Neutrophil (primary cell): ENCODE results near the gene TEN1.

ENCODE experiments used
- H3K27ac ChIP-seq: fragments of 200-600 bp; sonication (generic); 2 replicates; pipeline ENCODE4 v1.5.1; 2016; ENCODE audit warnings: mild to moderate bottlenecking, moderate library complexity
- H3K27me3 ChIP-seq: fragments of 200-600 bp; sonication (generic); 2 replicates; pipeline ENCODE4 v1.6.0; 2016; ENCODE audit warnings: mild to moderate bottlenecking
- H3K36me3 ChIP-seq: fragments of 200-600 bp; sonication (generic); 2 replicates; pipeline ENCODE4 v1.5.1; 2017
- H3K4me1 ChIP-seq, 2 experiments: fragments of 200-600 bp in 1 of 2; sonication (generic) in 1 of 2; 1 replicate in 1 of 2; 2 replicates in 1 of 2; pipeline versions ENCODE4 v1.5.1 to v1.6.1; 2013 to 2016; ENCODE audit warnings: low read depth in 1 of 2, low read length in 1 of 2, mild to moderate bottlenecking in 1 of 2, moderate library complexity in 1 of 2; ENCODE audit not compliant: control insufficient read depth in 1 of 2, insufficient read depth in 1 of 2
- H3K4me3 ChIP-seq, 2 experiments: fragments of 200-600 bp in 1 of 2; sonication (generic) in 1 of 2; 1 replicate in 1 of 2; 2 replicates in 1 of 2; pipeline ENCODE4 v1.5.1; 2013 to 2016; ENCODE audit warnings: low read depth in 1 of 2, low read length in 1 of 2, mild to moderate bottlenecking in 1 of 2, moderate library complexity in 1 of 2
- H3K9me3 ChIP-seq: fragments of 200-600 bp; sonication (generic); 2 replicates; pipeline ENCODE4 v1.5.1; 2016
- TF ChIP-seq, protein P1 (sequence below): fragments of 200-600 bp; sonication (generic); IDR thresholded peaks from 2 replicates; pipeline ENCODE4 v1.5.1; 2016; ENCODE audit warnings: antibody characterized with exemption

TEN1 gene

DNA sequence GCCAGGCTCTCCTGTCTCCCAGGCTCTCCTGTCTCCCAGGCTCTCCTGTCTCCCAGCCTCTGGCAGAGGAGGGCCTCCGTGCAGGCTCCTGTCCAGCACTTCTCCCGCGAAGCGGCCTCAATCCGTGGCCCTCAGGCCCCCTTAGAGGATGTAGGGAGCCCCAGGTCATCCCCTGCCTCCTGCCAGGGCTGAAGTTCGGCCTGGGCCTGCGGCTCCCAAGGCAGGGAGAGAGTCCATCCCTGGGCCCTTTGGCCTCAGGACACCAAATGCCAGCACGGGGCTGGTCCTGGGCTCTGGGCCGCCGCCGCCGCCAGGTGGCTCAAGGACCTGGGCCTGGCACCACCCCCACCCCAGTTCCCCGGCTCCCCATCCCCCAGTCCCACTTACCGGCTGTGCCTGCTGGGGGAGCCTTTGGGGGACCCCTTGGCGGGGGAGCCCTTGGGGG lies 47.7 kb downstream of the TEN1 start:
- TF ChIP-seq, protein P1, sequence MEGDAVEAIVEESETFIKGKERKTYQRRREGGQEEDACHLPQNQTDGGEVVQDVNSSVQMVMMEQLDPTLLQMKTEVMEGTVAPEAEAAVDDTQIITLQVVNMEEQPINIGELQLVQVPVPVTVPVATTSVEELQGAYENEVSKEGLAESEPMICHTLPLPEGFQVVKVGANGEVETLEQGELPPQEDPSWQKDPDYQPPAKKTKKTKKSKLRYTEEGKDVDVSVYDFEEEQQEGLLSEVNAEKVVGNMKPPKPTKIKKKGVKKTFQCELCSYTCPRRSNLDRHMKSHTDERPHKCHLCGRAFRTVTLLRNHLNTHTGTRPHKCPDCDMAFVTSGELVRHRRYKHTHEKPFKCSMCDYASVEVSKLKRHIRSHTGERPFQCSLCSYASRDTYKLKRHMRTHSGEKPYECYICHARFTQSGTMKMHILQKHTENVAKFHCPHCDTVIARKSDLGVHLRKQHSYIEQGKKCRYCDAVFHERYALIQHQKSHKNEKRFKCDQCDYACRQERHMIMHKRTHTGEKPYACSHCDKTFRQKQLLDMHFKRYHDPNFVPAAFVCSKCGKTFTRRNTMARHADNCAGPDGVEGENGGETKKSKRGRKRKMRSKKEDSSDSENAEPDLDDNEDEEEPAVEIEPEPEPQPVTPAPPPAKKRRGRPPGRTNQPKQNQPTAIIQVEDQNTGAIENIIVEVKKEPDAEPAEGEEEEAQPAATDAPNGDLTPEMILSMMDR = no peak
- no peak overlapping the region for H3K27ac ChIP-seq
- H3K9me3 ChIP-seq = no peaks in the 10 kb centered on the region
- peaks cover 41% of the 10 kb centered on the region for H3K27me3 ChIP-seq
- no peaks in the 10 kb centered on the region for H3K4me1 ChIP-seq
- H3K36me3 ChIP-seq = no peaks in the 10 kb centered on the region
- H3K4me3 ChIP-seq = no peak overlapping the region

DNA sequence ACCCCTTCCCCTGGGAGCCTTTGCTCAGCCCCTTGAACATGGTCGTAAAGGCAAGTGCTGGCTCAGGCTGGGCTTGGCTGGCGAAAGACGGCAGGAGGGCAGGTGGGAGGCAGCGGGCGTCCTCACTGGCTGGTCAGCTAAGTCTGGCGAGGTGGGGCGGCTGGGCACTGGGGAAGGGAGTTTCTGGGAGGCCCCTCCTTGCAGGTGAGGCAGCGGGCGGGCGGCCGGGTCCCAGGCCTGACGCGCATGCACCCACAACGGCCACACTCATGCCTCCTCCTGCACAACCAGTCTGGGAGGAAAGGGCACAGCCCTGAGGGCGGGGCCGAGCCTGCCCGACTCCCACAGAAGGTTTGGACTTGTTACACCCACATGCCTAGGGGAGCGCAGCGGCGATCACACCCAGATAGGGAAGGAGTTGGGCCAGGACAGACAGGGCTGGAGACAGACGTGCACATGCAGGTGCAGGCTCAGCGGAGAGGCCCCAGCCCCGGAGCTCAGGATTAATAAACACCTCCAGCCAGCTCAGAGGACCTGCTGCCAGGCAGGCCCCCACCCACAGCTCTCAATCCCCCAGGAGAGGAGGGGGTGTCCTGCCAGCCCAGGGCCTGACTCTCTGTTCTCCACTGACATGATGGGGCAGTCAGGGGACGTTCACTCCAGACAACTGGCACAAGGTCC lies 48.3 kb downstream of the TEN1 start, which contains the start of gene EVPL:
EVPL (minus strand) TSS at position 148 of the 681 bp plus-strand sequence; CDS start at position 40, 108 bp downstream.
- Histone ChIP-seq H3K4me1 (no peaks in the 10 kb centered on the region), H3K27me3 (peaks cover 44% of the 10 kb centered on the region), H3K4me3 (no peak within 1 kb of the TSS), H3K36me3 (no peaks in the 10 kb centered on the region), H3K27ac (no peak within 1 kb of the TSS), H3K9me3 (no peaks in the 10 kb centered on the region)
- TF ChIP-seq, protein P1 = no peak

DNA sequence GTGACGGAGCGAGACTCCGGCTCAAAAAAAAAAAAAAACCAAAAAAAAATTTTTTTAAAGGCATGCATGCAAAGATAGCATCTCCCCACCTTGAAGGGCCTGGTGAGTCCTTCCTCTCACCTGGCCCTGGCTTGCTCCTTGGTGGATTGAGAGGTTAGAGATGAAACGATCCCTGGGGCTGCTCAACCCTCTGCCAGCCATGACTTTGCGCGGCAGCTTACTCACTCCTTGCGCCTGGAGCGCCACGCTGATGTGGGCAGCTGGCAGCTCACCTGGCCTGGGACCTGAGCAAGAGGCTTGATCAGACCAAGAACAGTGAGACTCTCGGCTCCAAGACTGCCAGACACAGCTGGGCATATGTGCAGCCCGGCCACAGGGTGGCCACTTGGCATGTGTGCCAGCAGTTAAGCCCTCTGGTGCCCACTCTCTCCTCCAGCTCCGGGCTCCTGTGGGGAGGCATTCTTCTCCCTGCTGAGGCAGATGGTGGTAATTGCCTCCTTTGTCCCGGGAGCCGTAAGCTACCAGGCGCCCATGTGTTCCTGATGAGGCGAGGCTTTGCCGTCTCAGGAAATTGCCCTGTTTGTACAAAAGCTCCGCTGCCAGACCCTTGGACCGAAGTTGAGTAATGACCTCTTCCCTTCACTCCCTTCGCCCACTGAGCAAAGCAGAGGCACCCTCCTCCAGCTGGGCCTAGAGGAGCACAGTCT lies 53.2 kb downstream of the TEN1 start:
- no peaks in the 10 kb centered on the region for H3K36me3 ChIP-seq
- H3K27me3 ChIP-seq = peaks cover 44% of the 10 kb centered on the region
- TF ChIP-seq, protein P1 = no peak
- no peaks in the 10 kb centered on the region for H3K9me3 ChIP-seq
- H3K4me1 ChIP-seq = no peaks in the 10 kb centered on the region
- no peak overlapping the region for H3K27ac ChIP-seq
- H3K4me3 ChIP-seq = no peak overlapping the region

DNA sequence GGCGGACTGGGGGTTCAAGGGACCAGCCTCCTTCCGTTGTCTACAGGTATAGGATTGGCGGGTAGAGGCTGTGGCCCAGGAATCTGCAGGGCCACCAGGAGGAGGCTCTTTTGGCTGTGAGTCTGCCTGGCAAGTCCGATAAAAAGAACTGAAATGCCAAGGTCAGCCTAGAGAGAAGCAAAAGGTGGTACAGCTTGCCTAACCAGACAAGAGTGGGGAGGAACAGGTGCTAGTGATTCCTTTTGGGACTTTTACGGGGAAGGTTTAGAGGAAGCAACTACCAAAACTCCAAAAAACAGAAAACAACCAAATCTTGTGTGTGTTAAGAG lies 53.7 kb downstream of the TEN1 start:
- Histone ChIP-seq H3K4me3 (no peak overlapping the region), H3K27ac (no peak overlapping the region), H3K4me1 (no peaks in the 10 kb centered on the region), H3K9me3 (no peaks in the 10 kb centered on the region), H3K27me3 (peaks cover 38% of the 10 kb centered on the region), H3K36me3 (peaks cover 2% of the 10 kb centered on the region)
- TF ChIP-seq, protein P1 = no peak

DNA sequence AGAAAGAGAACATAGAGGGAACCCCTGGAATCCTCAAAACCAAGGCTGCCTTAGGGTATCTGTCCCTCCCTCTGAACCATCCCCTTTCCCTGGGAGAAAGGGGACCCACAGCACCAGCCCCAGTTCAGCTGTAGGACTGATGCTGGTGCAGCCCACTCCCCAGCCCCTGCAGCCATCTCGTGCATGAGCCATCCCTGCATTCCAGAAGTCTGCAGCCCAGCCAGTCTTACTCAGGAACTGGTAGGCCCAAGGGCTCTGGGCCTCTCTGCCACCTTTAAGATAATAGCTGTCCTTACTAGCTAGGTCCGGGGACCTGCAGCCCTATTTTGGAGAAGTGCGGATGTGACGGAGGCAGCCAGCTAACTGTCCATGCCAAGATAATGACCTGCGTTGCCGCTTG lies 54.1 kb downstream of the TEN1 start:
- Histone ChIP-seq H3K27me3 (peaks cover 34% of the 10 kb centered on the region), H3K9me3 (no peaks in the 10 kb centered on the region), H3K4me1 (no peaks in the 10 kb centered on the region), H3K36me3 (peaks cover 6% of the 10 kb centered on the region), H3K4me3 (no peak overlapping the region), H3K27ac (no peak overlapping the region)
- TF ChIP-seq, protein P1 = no peak
